Esophagus squamous epithelium (tissue), 4 donors: Measurements from ENCODE around the gene S100A9.
"Not testable (repeated sequence)": the region's sequence is repeated elsewhere in the genome, so short reads cannot be mapped to it uniquely, and the experiment has no call there.

ENCODE experiments used
- CTCF ChIP-seq, 6 experiments: fragments of 450-650 bp in 4 of 6; fragments of 200-600 bp in 2 of 6; sonication (generic) in 2 of 6; IDR thresholded peaks; one replicate each; pipeline ENCODE4 v1.5.1; 2016 to 2019; ENCODE audit warnings: antibody characterized with exemption in 6 of 6, mild to moderate bottlenecking in 4 of 6, moderate library complexity in 4 of 6
- POLR2A ChIP-seq, 4 donors: fragments of 450-650 bp; IDR thresholded peaks; one replicate each; pipeline ENCODE4 v1.6.1; 2017; ENCODE audit warnings: antibody characterized with exemption in 4 of 4, mild to moderate bottlenecking in 4 of 4, moderate library complexity in 3 of 4

- not testable (repeated sequence) for TF ChIP-seq CTCF, POLR2A (IDR thresholded peaks at IDR 0.05)
These were observed 49.6 kb downstream of the S100A9 start for GRCh38 chr1:153407274-153407673.
